Coronary artery (tissue), 2 donors: ENCODE measurements around the gene SMIM38.

Experiments used
- DNase-seq: peaks from one replicate; pipeline ENCODE4 v3.0.0-alpha.2; 2017; ENCODE audit warnings: low spot score
- H3K27ac ChIP-seq, 2 donors: fragments of 200-600 bp; sonication (generic); one replicate each; pipeline ENCODE4 v1.5.1; 2016 to 2019
- H3K4me3 ChIP-seq: fragments of 200-600 bp; sonication (generic); 2 replicates; pipeline ENCODE4 v1.5.1; 2016; ENCODE audit warnings: mild to moderate bottlenecking, moderate library complexity
- CTCF ChIP-seq: fragments of 200-600 bp; sonication (generic); IDR thresholded peaks from one replicate; pipeline ENCODE4 v1.5.1; 2019; ENCODE audit warnings: antibody characterized with exemption

Gene SMIM38

DNA sequence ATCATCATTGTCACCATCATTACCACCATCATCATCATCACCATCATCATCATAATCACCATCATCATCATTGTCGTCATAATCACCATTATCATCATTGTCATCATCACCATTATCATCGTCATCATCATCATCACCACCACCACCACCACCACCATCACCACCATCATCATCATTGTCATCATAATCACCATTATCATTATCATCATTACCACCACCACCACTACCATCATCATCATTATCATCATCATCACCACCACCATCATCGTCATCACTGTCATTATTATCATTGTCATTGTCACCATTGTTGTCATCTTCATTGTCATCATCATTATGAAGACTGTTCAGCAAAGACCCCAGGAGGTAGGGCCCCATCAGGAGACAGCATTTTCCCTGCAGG is 33.3 kb downstream of the SMIM38 start:
- Histone ChIP-seq H3K4me3 (no peak overlapping the region), H3K27ac (no peak overlapping the region)
- DNase-seq = no peak
- TF ChIP-seq CTCF = no peak

DNA sequence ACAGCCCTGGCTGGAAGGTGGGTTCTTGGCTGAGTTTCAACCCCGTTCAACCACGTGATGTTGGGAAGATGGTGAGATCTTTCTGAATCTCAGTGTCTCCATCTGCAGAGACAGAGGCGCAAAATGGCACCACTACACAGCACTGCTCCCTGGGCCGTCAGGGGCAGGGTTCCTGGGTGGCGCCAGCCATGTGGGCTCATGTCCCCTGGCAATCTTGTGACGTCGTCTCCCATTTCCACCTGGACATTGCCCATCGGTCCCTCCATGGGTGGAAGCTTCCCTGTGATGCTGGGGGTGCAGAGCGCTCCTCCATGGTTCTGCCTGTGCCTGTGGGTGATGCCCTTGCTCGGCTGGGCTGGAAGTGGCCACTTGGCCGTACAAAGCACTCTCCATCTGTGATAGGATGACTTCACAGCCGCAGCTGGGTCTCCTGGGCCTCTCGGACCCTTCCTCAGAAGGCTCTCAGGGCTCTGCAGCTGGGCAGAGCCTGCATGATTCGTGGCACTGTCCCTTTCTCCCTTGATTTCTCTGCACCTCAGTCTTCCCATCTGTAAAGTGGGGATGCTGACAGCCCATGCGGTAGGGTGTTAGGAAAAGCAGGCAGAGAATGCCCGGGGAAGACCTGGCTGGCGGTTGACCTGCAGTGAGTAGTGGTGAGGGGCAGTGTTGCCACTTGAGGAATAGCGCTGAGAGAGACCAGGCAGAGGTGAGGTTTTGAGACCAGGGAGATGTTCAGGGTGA is 35.2 kb downstream of the SMIM38 start:
- no peak for DNase-seq
- no peak overlapping the region for H3K4me3 ChIP-seq
- TF ChIP-seq CTCF = no peak
- H3K27ac ChIP-seq = no peak overlapping the region

DNA sequence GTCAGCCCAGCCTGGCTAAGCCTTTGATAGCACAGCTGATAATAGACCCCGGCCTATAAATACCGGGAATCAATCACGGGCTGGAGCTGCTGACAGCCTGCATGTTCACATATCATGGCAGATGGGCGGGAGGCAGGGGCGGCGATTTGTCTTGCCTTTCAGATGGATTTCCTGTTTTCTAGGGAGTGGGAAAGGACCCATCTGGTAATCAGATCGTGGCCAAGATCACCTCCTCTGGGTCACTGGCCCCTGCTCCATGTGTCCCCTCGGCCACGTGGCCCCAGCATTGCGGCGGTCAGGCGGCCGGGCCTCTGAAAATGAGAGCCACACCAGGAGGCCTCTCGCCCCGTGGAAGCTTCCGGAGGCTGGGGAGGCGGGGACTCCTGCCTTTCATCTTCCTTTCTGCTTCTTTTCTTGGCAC is 36.6 kb downstream of the SMIM38 start:
- Histone ChIP-seq H3K27ac (no peak overlapping the region), H3K4me3 (no peak overlapping the region)
- DNase-seq = no peak
- no peak for TF ChIP-seq CTCF

DNA sequence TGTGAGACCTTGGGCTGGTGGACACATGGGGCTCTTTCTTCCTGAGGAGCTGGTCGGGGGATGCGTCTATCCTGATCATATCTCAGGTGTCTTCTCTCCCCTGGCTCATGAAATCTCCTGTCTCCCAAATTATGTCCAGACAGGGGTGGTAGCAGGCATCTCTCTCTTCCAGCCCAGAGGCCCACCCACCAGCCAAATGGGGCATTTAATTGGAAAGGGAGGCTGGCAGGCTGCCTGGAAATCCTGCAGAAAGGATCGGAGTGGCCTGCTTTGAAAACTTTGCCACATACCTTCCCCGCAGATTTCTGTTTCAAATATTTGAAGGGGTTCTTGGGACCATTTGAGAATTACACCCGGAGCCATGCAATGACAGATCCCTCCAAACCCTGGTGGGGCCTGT is 37.4 kb downstream of the SMIM38 start:
- DNase-seq = no peak
- Histone ChIP-seq H3K27ac (no peak overlapping the region), H3K4me3 (no peak overlapping the region)
- TF ChIP-seq CTCF = no peak

- no peak for TF ChIP-seq CTCF
- no peak overlapping the region for H3K4me3 ChIP-seq
- DNase-seq = no peak
- no peak overlapping the region for H3K27ac ChIP-seq
Measured at GRCh38 chr11:69193629-69194028, 37.9 kb downstream of the SMIM38 start.

DNA sequence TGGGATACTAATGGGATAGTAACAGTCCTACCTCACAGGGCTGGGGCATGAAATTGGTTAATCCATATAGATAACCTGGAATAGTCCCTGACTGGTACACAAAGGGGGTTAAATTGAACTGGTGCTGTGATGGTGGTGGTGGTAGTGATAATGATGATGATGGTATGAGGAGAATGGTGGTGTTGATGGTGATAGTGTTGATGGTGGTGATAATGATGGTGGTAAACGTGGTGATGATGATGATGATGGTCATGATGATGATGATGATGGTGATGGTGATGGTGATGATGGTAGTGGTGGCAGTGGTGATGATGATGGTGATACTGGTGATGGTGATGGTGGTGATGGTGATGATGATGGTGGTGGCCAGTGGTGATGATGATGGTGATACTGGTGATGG is 38.7 kb downstream of the SMIM38 start:
- no peak for TF ChIP-seq CTCF
- H3K27ac ChIP-seq = no peak overlapping the region
- DNase-seq = no peak
- no peak overlapping the region for H3K4me3 ChIP-seq

DNA sequence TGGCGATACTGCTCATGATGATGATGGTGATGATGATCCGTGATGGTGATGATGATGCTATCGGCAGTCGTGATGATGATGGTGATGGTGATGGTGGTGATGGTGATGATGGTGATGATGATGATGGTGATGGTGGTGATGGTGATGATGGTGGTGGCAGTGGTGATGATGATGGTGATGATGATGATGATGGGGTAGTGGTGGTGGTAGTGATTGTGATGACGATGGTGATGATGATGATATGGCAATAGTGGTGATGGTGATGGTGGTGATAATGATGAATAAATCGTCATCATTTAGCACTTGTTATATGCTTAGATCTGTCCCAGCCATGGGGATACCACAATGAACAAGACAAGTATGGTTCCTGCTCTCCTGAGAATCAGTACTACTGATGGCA is 39.2 kb downstream of the SMIM38 start:
- no peak for DNase-seq
- Histone ChIP-seq H3K4me3 (no peak overlapping the region), H3K27ac (no peak overlapping the region)
- TF ChIP-seq CTCF = no peak
